ENCODE data around the gene RNU7-1. TPM values are rescaled to one million over a fixed set of nuclear protein-coding genes. Genes with fewer than 3 reads are reported as not detected.
A peak's percentile ranks its signal among the peaks of the same experiment; 100 is the strongest.

Gene RNU7-1
- total RNA-seq, 6 experiments from 2014 or later: not detected

DNA sequence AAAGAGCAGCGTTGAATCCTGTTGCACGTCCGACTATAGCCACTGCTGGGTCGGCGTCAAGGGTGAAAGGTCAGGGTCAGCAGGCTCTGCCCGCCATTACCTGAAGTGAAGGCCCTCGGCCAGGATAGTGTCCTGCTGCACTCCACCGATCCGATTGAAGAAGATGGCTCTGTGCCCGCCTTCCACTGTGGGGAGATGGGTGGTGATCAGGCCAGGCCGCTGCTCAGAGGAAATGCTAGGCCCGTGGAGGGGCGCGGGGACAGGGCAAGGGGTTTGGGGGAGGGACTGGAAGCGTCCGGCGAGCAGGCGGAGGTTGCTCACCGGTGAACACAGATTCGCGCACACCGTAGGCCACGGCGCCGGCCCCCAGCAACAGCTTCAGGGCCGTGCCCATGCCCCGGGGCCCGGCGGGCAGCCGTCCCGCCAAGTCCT, 26.5 kb downstream of the RNU7-1 start:
- no CpG with 5 or more reads among the region's 31 CpGs for WGBS (ENCODE audit: insufficient coverage, low coverage, low lambda C conversion rate, missing lambda C conversion rate)
- H3K4me3 ChIP-seq: peak overlapping the region; percentile 91 to 99 (median 99)
- H3K27me3 ChIP-seq: no peaks in the 10 kb centered on the region
- DNase-seq (peak in 2 of 3 donors; percentile 68 to 73), ATAC-seq (peak; percentile 8 to 47 (median 36))
- H3K9me3 ChIP-seq: no peaks in the 10 kb centered on the region
- peaks cover 6 to 51% (median 28%) of the 10 kb centered on the region in 4 donors for H3K36me3 ChIP-seq
- no peak for TF ChIP-seq POLR2A (IDR thresholded peaks at IDR 0.05)
- TF ChIP-seq, protein P1, sequence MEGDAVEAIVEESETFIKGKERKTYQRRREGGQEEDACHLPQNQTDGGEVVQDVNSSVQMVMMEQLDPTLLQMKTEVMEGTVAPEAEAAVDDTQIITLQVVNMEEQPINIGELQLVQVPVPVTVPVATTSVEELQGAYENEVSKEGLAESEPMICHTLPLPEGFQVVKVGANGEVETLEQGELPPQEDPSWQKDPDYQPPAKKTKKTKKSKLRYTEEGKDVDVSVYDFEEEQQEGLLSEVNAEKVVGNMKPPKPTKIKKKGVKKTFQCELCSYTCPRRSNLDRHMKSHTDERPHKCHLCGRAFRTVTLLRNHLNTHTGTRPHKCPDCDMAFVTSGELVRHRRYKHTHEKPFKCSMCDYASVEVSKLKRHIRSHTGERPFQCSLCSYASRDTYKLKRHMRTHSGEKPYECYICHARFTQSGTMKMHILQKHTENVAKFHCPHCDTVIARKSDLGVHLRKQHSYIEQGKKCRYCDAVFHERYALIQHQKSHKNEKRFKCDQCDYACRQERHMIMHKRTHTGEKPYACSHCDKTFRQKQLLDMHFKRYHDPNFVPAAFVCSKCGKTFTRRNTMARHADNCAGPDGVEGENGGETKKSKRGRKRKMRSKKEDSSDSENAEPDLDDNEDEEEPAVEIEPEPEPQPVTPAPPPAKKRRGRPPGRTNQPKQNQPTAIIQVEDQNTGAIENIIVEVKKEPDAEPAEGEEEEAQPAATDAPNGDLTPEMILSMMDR (IDR thresholded peaks at IDR 0.05): no peak
- H3K27ac ChIP-seq: peak overlapping the region; percentile 75 to 92 (median 92)
- intact Hi-C loops (cut with DNase I): no loop called here
- peaks cover 0 to 31% (median 3%) of the 10 kb centered on the region in 4 donors for H3K4me1 ChIP-seq

DNA sequence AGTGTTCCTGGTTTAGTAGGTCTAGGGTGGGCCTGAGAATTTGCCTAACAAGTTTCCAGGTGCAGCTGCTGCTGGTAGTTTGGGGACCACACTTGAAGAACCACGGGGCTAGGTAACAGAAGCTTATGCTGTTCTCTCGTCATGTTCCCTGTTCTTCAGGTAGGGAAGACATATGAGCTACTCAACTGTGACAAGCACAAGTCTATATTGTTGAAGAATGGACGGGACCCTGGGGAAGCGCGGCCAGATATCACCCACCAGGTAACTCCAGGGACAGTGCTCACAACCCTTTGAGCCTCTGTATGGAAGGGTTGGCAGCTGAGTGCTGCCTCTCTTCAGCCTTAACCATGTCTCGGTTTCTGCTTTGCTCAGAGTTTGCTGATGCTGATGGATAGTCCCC, 30.6 kb downstream of the RNU7-1 start:
- no peak for ATAC-seq
- DNase-seq: no peak
- no peak overlapping the region for H3K4me3 ChIP-seq
- H3K27me3 ChIP-seq: no peaks in the 10 kb centered on the region
- no peak overlapping the region for H3K27ac ChIP-seq
- intact Hi-C loops (cut with DNase I): no loop called here
- 92% methylated on average over 6 of the region's 6 CpGs for WGBS (ENCODE audit: insufficient coverage, low coverage, low lambda C conversion rate, missing lambda C conversion rate)
- peaks cover 0 to 53% (median 29%) of the 10 kb centered on the region in 4 donors for H3K36me3 ChIP-seq
- H3K9me3 ChIP-seq: no peaks in the 10 kb centered on the region
- H3K4me1 ChIP-seq: peaks cover 0 to 20% (median 2%) of the 10 kb centered on the region in 4 donors
- TF ChIP-seq POLR2A (IDR thresholded peaks at IDR 0.05): no peak
- TF ChIP-seq, protein P1 (IDR thresholded peaks at IDR 0.05): no peak

DNA sequence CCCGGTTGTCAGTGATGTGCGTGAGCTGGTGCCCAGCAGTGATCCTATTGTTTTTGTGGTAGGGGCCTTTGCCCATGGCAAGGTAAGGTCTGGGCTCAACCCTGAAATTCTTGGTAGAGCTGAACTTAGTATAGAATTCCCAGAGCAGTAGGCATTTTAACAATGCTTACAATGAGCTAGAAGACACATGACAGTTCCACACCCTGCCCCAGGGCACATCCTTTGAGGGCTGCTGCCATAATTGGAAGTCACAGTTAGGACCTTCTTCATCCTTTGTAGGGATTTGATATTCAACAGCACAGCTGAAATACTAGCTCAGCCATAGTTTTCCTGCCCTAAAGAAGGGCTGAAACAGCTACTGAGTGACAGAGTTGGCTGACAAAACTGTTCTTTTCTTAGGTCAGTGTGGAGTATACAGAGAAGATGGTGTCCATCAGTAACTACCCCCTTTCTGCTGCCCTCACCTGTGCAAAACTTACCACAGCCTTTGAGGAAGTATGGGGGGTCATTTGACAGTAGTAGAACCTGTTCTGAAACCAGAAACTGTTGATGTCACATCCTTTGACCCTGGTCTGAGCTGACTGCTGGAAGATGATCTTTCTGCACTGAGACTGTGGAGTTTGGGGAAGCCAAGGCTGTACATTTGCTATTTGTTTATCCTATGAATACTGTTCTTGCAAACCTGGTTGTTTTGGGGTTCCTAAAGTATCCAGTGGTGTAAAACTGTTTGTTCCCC, 31.8 kb downstream of the RNU7-1 start:
- no peak overlapping the region for H3K27ac ChIP-seq
- peaks cover 0 to 17% (median 1%) of the 10 kb centered on the region in 4 donors for H3K4me1 ChIP-seq
- TF ChIP-seq, protein P1 (IDR thresholded peaks at IDR 0.05): no peak
- no peak for TF ChIP-seq POLR2A (IDR thresholded peaks at IDR 0.05)
- WGBS (ENCODE audit: insufficient coverage, low coverage, low lambda C conversion rate, missing lambda C conversion rate): 94% methylated on average over 2 of the region's 2 CpGs
- no peak overlapping the region for H3K4me3 ChIP-seq
- H3K9me3 ChIP-seq: no peaks in the 10 kb centered on the region
- no peaks in the 10 kb centered on the region for H3K27me3 ChIP-seq
- intact Hi-C loops (cut with DNase I): no loop called here
- DNase-seq (no peak), ATAC-seq (no peak)
- H3K36me3 ChIP-seq: peaks cover 0 to 64% (median 37%) of the 10 kb centered on the region in 4 donors

DNA sequence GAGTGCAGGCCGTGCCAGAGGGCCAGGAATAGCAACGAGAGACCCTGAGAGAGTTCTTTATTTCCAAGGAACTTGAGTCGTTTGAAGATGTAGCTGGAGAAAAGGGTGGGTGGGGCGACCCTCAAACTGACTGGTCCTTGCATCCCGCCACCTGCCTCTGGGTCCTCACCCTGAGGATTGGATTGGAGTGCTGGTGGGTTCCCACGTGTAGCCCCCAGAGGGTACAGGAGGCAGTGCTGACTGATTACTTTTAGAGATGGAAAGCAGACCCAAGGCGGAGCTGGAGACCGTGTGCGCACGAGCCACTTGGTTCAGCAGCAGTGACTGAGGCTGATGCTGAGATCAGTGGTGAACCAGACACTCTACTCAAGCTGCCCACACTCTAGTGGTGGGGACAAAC, 34.0 kb downstream of the RNU7-1 start:
- peaks cover 0 to 27% (median 12%) of the 10 kb centered on the region in 4 donors for H3K4me1 ChIP-seq
- no peak for ATAC-seq
- no peak for DNase-seq
- no peaks in the 10 kb centered on the region for H3K9me3 ChIP-seq
- no peaks in the 10 kb centered on the region for H3K27me3 ChIP-seq
- intact Hi-C loops (cut with DNase I): no loop called here
- TF ChIP-seq, protein P1 (IDR thresholded peaks at IDR 0.05): no peak
- TF ChIP-seq POLR2A (IDR thresholded peaks at IDR 0.05): no peak
- no peak overlapping the region for H3K4me3 ChIP-seq
- H3K36me3 ChIP-seq: peaks cover 4 to 82% (median 46%) of the 10 kb centered on the region in 4 donors
- WGBS (ENCODE audit: insufficient coverage, low coverage, low lambda C conversion rate, missing lambda C conversion rate): 92% methylated on average over 6 of the region's 10 CpGs
- no peak overlapping the region for H3K27ac ChIP-seq

All from right lobe of liver (tissue), 6 donors.